ENCODE measurements around the gene PHACTR2.

DNA sequence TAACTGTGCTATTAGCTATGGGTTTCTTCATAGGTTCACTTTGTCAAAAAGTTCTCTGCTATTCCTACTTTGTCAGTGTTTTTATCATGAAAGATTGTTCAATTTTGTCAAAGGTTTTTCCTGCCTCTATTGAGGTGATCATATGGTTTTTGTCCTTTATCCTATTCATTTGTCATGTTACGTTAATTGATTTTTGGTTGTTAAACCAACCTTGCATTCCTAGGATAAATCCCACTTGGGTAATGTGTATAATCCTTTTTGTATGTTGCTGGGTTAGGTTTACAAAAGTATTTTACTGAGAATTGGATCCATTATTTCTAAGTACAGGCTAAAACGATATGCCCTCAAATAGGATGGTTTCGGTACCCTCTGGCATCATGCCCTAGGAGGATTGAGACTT is 5.0 kb downstream of the PHACTR2 start:
- TF ChIP-seq, protein P1, sequence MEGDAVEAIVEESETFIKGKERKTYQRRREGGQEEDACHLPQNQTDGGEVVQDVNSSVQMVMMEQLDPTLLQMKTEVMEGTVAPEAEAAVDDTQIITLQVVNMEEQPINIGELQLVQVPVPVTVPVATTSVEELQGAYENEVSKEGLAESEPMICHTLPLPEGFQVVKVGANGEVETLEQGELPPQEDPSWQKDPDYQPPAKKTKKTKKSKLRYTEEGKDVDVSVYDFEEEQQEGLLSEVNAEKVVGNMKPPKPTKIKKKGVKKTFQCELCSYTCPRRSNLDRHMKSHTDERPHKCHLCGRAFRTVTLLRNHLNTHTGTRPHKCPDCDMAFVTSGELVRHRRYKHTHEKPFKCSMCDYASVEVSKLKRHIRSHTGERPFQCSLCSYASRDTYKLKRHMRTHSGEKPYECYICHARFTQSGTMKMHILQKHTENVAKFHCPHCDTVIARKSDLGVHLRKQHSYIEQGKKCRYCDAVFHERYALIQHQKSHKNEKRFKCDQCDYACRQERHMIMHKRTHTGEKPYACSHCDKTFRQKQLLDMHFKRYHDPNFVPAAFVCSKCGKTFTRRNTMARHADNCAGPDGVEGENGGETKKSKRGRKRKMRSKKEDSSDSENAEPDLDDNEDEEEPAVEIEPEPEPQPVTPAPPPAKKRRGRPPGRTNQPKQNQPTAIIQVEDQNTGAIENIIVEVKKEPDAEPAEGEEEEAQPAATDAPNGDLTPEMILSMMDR (IDR thresholded peaks at IDR 0.05; ENCODE audit: low read length), result no peak
- no peak for TF ChIP-seq EZH2phosphoT487 (IDR thresholded peaks at IDR 0.05; ENCODE audit: low read length)

Measured in MM.1S (cell line).